Measurements from ENCODE around the gene FAM124A.

FAM124A gene

GRCh38 chr13:51244637-51245405, 22.6 kb downstream of the FAM124A start:
- DNase-seq = no peak

DNA sequence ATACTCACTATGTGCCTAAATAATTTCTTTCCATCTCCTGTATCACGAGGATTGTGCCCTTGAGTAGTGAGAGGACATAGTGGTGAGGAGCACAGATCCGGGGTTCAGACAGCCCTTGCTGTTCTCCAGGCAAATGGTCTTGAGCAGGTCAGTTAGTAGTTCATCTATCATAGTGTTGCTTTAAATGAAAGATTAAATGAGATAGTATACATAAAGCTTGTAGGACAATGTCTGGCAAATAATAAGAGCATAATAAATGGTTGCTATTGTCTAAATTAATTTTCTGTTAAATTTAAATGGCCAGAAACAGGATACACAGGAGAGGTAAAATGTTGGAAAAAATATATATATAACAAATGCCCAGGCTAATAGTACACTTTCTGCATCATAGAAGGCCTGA, 23.4 kb downstream of the FAM124A start:
- no peak for DNase-seq

- no peak for DNase-seq
These were observed 23.8 kb downstream of the FAM124A start for GRCh38 chr13:51246025-51246417.

- DNase-seq = no peak
These were observed 24.4 kb downstream of the FAM124A start for GRCh38 chr13:51246418-51247277.

DNA sequence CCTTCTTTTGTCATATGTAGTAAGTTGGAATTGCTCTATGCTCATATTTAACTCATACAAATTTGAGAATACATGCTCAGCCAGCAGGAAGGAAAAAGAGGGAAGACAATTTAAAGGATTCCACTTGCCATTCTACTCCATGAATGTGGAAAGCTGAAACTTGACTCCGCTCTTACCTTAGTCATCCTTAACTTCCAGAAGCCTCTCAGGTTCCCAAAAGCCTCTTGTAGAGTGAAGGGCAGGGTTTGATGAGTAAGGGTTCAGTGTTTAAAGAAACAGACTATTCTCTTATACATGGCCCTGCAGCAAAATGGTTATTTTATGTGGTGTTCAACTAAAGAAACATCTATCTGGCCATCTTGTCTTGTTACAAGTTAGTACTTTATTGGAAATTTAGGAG, 27.1 kb downstream of the FAM124A start:
- DNase-seq = no peak

GRCh38 chr13:51249770-51250741, 27.9 kb downstream of the FAM124A start:
- no peak for DNase-seq

GRCh38 chr13:51251480-51251879, 29.3 kb downstream of the FAM124A start:
- DNase-seq = no peak

DNA sequence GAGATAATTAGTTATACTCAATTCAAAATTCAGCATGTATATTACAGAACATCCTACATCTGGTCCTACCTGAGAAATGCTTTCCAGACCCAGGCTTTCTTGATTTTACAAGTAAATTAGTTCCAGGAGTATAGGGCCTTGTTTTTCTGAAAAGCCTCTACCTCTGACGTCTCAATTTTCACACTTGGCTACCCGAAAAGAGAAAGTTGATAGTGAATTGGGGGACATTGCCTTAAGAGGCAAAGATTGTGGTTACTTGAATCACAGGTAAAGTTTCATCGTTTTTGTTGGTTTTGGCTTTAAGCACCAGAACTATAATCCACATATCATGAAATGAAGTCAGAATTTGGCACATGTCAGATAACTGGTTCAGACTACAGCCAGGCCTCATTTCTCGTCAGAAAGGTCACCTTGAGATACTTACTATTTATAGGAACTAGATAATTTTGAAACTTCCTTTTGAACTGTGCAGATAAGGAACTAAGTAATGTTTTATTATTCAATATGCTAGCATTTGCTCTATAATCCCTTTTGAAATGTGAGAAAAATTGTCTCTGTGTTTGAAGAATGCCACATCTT, 30.8 kb downstream of the FAM124A start:
- DNase-seq = peak; percentile 34 to 47

GRCh38 chr13:51255556-51255955, 33.4 kb downstream of the FAM124A start:
- DNase-seq = no peak

GRCh38 chr13:51257187-51257586, 35.0 kb downstream of the FAM124A start:
- DNase-seq = no peak

- peak; percentile 88 to 90 for DNase-seq
These were observed 36.7 kb downstream of the FAM124A start for GRCh38 chr13:51258612-51259548.

GRCh38 chr13:51260154-51260553, 38.0 kb downstream of the FAM124A start:
- no peak for DNase-seq

GRCh38 chr13:51261610-51262249, 39.5 kb downstream of the FAM124A start:
- DNase-seq = no peak

DNA sequence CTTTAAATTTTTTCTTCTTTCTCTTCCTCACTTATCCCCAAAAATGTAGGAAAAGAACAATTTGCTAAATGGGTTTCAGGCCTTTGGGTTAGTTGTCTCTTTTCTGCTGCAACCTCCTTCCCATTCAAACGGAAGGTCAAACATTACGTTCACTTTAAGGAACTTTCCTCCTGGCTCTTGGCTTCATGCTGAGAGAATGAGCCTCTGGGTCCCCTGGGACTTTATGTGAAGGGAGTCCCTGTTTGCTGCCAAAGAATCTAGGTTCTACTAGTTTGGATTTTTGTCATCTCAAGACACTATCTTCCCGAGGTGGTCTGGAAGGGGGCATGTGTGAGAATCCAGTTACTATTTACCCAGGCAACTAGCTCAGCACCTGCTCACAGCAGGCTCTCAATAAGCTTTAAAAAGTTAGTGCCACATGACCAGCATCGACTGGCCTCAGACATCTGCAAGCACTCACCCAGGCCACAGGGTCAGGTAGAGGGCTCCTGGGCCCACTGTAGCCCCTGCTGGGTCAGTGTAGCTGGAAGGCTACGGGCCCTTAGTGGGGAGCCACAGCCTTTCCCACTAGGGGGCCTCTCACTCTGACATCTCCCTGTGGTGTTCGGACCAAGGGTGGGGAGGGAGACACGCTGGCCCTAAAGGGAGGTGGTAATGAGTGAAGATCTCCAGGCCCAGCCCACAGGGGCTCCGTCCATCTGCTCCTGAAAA, 40.5 kb downstream of the FAM124A start:
- no peak for DNase-seq

- DNase-seq = no peak
These were observed 44.4 kb downstream of the FAM124A start for GRCh38 chr13:51266642-51267041.

GRCh38 chr13:51267622-51268021, 45.4 kb downstream of the FAM124A start:
- DNase-seq = no peak

GRCh38 chr13:51269039-51269438, 46.8 kb downstream of the FAM124A start:
- DNase-seq = no peak

DNA sequence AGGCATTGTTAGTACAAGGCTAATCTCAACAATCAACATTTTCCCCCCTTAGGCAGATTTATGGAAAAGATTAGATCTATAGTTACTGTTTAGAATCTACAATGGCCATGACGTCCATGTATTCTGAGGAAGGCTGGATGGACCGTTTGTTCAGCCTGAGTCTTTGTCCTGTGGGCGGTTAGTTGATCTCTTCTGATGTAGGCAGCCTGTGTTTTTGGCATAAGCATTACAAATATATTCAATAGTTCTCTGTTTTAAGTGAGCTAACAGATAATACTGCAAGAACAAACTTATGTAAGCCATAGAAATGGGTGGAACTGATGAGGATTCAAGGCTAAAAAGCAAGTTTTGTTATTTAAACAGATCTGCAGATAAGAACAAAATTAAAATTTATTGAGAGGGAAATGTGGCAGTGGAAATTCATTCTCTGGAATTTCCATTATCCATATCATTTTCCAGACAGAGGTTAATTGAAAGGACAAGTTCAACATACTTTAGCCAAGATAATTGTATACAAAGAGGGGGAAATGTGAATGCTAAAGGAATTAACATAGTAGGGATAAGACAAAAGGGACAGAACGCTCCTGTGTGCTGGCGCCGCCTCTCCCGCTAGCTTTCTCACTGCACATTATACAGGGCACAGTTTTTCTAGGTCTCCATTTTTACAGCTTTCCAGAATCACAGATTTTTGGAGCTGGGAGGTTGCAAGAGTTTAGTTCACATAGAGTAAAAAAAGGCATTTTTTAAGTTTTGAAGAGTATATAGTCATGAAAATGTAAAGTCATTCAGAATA, 48.6 kb downstream of the FAM124A start:
- DNase-seq = no peak

GRCh38 chr13:51271528-51272085, 49.4 kb downstream of the FAM124A start:
- peak; percentile 15 to 31 for DNase-seq
